H1 (cell line): ENCODE measurements around the gene MAFB. TPM values are rescaled to one million over a fixed set of nuclear protein-coding genes. Genes with fewer than 3 reads are reported as not detected.

Source experiments
- CTCF ChIA-PET: fragments of 300-600 bp; sonication (Branson Sonifier 250); formaldehyde crosslinking; loops from one replicate; lab custom pipeline; 2021; ENCODE audit not compliant: partially characterized antibody; lab: Charles Lee
- POLR2A ChIA-PET: fragments of 300-600 bp; sonication (Branson Sonifier 250); formaldehyde crosslinking; loops from one replicate; lab custom pipeline; 2021; ENCODE audit warnings: inconsistent platforms; ENCODE audit not compliant: partially characterized antibody; lab: Charles Lee
- DNase-seq, 2 experiments: peaks; one replicate each; pipeline versions ENCODE4 v3.0.0 to v3.0.0-alpha.2; 2010 to 2022; ENCODE audit warnings: low spot score in 2 of 2, low read depth in 1 of 2, mixed read lengths in 1 of 2
- FAIRE-seq: peaks from 2 replicates; lab custom pipeline; 2011; peaks lifted over from hg19 to GRCh38; lab: Jason Lieb, UNC
- H2AFZ ChIP-seq: 2 replicates; pipeline ENCODE4 v1.8.1; 2012; ENCODE audit warnings: low read length, inconsistent platforms
- H2AK5ac ChIP-seq: 2 replicates; pipeline ENCODE4 v1.6.1; 2013; ENCODE audit warnings: low read depth, low read length
- H2BK120ac ChIP-seq: replicated peaks from 2 replicates; pipeline ENCODE3; 2013; ENCODE audit warnings: low read depth, low read length, inconsistent platforms
- H2BK12ac ChIP-seq: 2 replicates; pipeline ENCODE4 v1.6.1; 2013; ENCODE audit warnings: low read depth, low read length
- H2BK15ac ChIP-seq: 2 replicates; pipeline ENCODE4 v1.6.1; 2013; ENCODE audit warnings: low read length
- H2BK20ac ChIP-seq: 2 replicates; pipeline ENCODE4 v1.6.1; 2013; ENCODE audit warnings: low read length
- H2BK5ac ChIP-seq: 2 replicates; pipeline ENCODE4 v1.6.1; 2013; ENCODE audit warnings: low read depth, low read length
- H3K14ac ChIP-seq: 2 replicates; pipeline ENCODE4 v1.6.1; 2013; ENCODE audit warnings: inconsistent platforms; ENCODE audit not compliant: insufficient read length
- H3K18ac ChIP-seq: 2 replicates; pipeline ENCODE4 v1.6.1; 2013; ENCODE audit warnings: low read length; ENCODE audit errors: extremely low read depth
- H3K23ac ChIP-seq: 2 replicates; pipeline ENCODE4 v1.6.1; 2013; ENCODE audit warnings: inconsistent platforms; ENCODE audit not compliant: insufficient read length
- H3K23me2 ChIP-seq: 2 replicates; pipeline ENCODE4 v1.6.1; 2013; ENCODE audit warnings: low read depth, low read length
- H3K27ac ChIP-seq: 2 replicates; pipeline ENCODE4 v1.6.1; 2011; ENCODE audit warnings: low read depth, low read length, inconsistent platforms
- H3K27me3 ChIP-seq, 4 experiments: replicated peaks in 1 of 4; 1 replicate in 1 of 4; 2 replicates in 3 of 4; pipeline versions ENCODE4 v1.6.1 to v1.8.1; 2011 to 2013; ENCODE audit warnings: low read length in 3 of 4, mild to moderate bottlenecking in 3 of 4, inconsistent platforms in 2 of 4, mixed read lengths in 2 of 4, moderate library complexity in 1 of 4; ENCODE audit not compliant: control insufficient read depth in 3 of 4, insufficient read depth in 3 of 4; ENCODE audit errors: extremely low read depth in 1 of 4
- H3K36me3 ChIP-seq, 4 experiments: 2 replicates each; pipeline versions ENCODE4 v1.6.1 to v1.8.1; 2011 to 2013; ENCODE audit warnings: mild to moderate bottlenecking in 4 of 4, low read length in 3 of 4, moderate library complexity in 2 of 4, control low read depth in 1 of 4, inconsistent platforms in 1 of 4; ENCODE audit not compliant: insufficient read depth in 4 of 4, control insufficient read depth in 2 of 4
- H3K4ac ChIP-seq: replicated peaks from 2 replicates; pipeline ENCODE3; 2013; ENCODE audit warnings: low read length, low read depth, mixed read lengths, inconsistent platforms; ENCODE audit not compliant: insufficient read length
- H3K4me1 ChIP-seq, 4 experiments: replicated peaks in 1 of 4; 1 replicate in 1 of 4; 2 replicates in 3 of 4; pipeline versions ENCODE4 v1.6.1 to v1.8.1; 2011 to 2013; ENCODE audit warnings: low read length in 3 of 4, inconsistent platforms in 2 of 4, mixed read lengths in 1 of 4; ENCODE audit not compliant: insufficient read depth in 4 of 4, control insufficient read depth in 3 of 4
- H3K4me2 ChIP-seq, 2 experiments: 2 replicates each; pipeline versions ENCODE4 v1.6.1 to v1.8.1; 2011 to 2013; ENCODE audit warnings: low read depth in 2 of 2, low read length in 2 of 2, control low read depth in 1 of 2, inconsistent platforms in 1 of 2, mild to moderate bottlenecking in 1 of 2; ENCODE audit not compliant: insufficient read depth in 1 of 2
- H3K4me3 ChIP-seq, 4 experiments: fragments of 200-600, 300-600 bp in 1 of 4; sonication (generic), shearing (Covaris generic), sonication (Bioruptor Twin) in 1 of 4; 2 replicates each; pipeline versions ENCODE4 v1.5.1 to v1.8.1; 2011 to 2016; ENCODE audit warnings: low read length in 4 of 4, low read depth in 3 of 4, control low read depth in 2 of 4, inconsistent platforms in 2 of 4, mild to moderate bottlenecking in 2 of 4, mixed read lengths in 1 of 4, moderate library complexity in 1 of 4; ENCODE audit not compliant: insufficient read depth in 2 of 4; ENCODE audit errors: extremely low read depth in 1 of 4
- H3K56ac ChIP-seq: replicated peaks from 2 replicates; pipeline ENCODE3; 2013; ENCODE audit warnings: low read depth, mild to moderate bottlenecking, mixed read lengths, low read length, inconsistent platforms; ENCODE audit not compliant: insufficient read length
- H3K79me1 ChIP-seq: 2 replicates; pipeline ENCODE4 v1.6.1; 2013; ENCODE audit warnings: low read depth, low read length, control low read depth
- H3K79me2 ChIP-seq, 2 experiments: 2 replicates each; pipeline versions ENCODE4 v1.6.1 to v1.8.1; 2012 to 2013; ENCODE audit warnings: low read length in 2 of 2, mild to moderate bottlenecking in 2 of 2, inconsistent platforms in 1 of 2; ENCODE audit not compliant: insufficient read depth in 2 of 2, control insufficient read depth in 1 of 2
- H3K9ac ChIP-seq, 4 experiments: replicated peaks in 1 of 4; 1 replicate in 1 of 4; 2 replicates in 3 of 4; pipeline versions ENCODE4 v1.6.1 to v1.8.1; 2011 to 2013; ENCODE audit warnings: low read depth in 3 of 4, low read length in 3 of 4, control low read depth in 2 of 4, mild to moderate bottlenecking in 2 of 4, moderate library complexity in 2 of 4, inconsistent platforms in 1 of 4; ENCODE audit errors: extremely low read depth in 1 of 4
- H3K9me3 ChIP-seq, 2 experiments: 2 replicates each; pipeline versions ENCODE4 v1.6.1 to v1.8.1; 2012 to 2013; ENCODE audit warnings: mild to moderate bottlenecking in 2 of 2, moderate library complexity in 2 of 2, control low read depth in 1 of 2, inconsistent platforms in 1 of 2, low read depth in 1 of 2, low read length in 1 of 2, mixed read lengths in 1 of 2; ENCODE audit not compliant: insufficient read depth in 2 of 2
- H4K20me1 ChIP-seq, 2 experiments: replicated peaks in 1 of 2; 2 replicates each; pipeline versions ENCODE3 to v1.8.1; 2011 to 2013; ENCODE audit warnings: inconsistent platforms in 2 of 2, low read length in 2 of 2, mild to moderate bottlenecking in 1 of 2; ENCODE audit not compliant: insufficient read depth in 2 of 2, control insufficient read depth in 1 of 2
- H4K5ac ChIP-seq: 2 replicates; pipeline ENCODE4 v1.6.1; 2013; ENCODE audit warnings: low read length, low read depth, mixed read lengths, inconsistent platforms; ENCODE audit not compliant: insufficient read length
- H4K8ac ChIP-seq: 2 replicates; pipeline ENCODE4 v1.8.0; 2013; ENCODE audit warnings: mild to moderate bottlenecking, moderate library complexity, low read length, inconsistent platforms; ENCODE audit not compliant: insufficient read depth; ENCODE audit errors: extremely low read depth
- H4K91ac ChIP-seq: replicated peaks from 2 replicates; pipeline ENCODE3; 2013; ENCODE audit warnings: low read length, mixed read lengths, inconsistent platforms; ENCODE audit not compliant: insufficient read length
- BACH1 ChIP-seq: IDR thresholded peaks from 2 replicates; pipeline ENCODE4 v1.6.1; 2012; ENCODE audit warnings: low read length, improper control_type of control experiment
- GTF2F1 ChIP-seq: IDR thresholded peaks from 2 replicates; pipeline ENCODE4 v1.6.1; 2012; ENCODE audit warnings: low read depth, low read length, improper control_type of control experiment, borderline replicate concordance
- JUN ChIP-seq: IDR thresholded peaks from 2 replicates; pipeline ENCODE4 v1.6.1; 2011; ENCODE audit warnings: low read depth, mild to moderate bottlenecking, improper control_type of control experiment, low read length
- RAD21 ChIP-seq, 2 experiments: IDR thresholded peaks in 1 of 2; conservative IDR thresholded peaks in 1 of 2; 2 replicates each; pipeline ENCODE4 v1.6.1; 2011; ENCODE audit warnings: low read depth in 2 of 2, low read length in 2 of 2, improper control_type of control experiment in 1 of 2, inconsistent platforms in 1 of 2, mild to moderate bottlenecking in 1 of 2, moderate library complexity in 1 of 2
- SIX5 ChIP-seq: IDR thresholded peaks from 2 replicates; pipeline ENCODE4 v1.6.1; 2011; ENCODE audit warnings: mild to moderate bottlenecking, low read depth, low read length
- SUZ12 ChIP-seq: fragments of 200-600 bp; sonication (generic); IDR thresholded peaks from 2 replicates; pipeline ENCODE4 v1.6.1; 2012; ENCODE audit warnings: mild to moderate bottlenecking, inconsistent platforms, low read length, moderate library complexity, mixed read lengths
- USF2 ChIP-seq: IDR thresholded peaks from 2 replicates; pipeline ENCODE4 v1.6.1; 2011; ENCODE audit warnings: low read length, improper control_type of control experiment
- WGBS, 2 experiments: shearing (Covaris generic) in 1 of 2; methylation state at CpG; one replicate each; pipeline versions ENCODE4 v1.1.6 to v1.1.7; 2013 to 2015; ENCODE audit warnings: low lambda C conversion rate in 2 of 2, mixed read lengths in 2 of 2, inconsistent platforms in 1 of 2, low coverage in 1 of 2, missing lambda C conversion rate in 1 of 2; ENCODE audit not compliant: insufficient replicate concordance in 2 of 2, insufficient coverage in 1 of 2, insufficient read length in 1 of 2; ENCODE audit errors: extremely low coverage in 1 of 2, missing lambda C conversion rate in 1 of 2; 5-methylcytosine and 5-hydroxymethylcytosine counted together
- polyA plus RNA-seq, 7 experiments: library from polyadenylated mRNA; depleted of rRNA in 3 of 7; stranded (reverse) in 5 of 7; unstranded in 2 of 7; fragments of >200 nt in 5 of 7; fragments of 200-250 nt in 2 of 7; gene quantifications; 1 replicate in 5 of 7; 2 replicates in 1 of 7; 4 replicates in 1 of 7; pipeline versions ENCODE4 v1.2.1 to v1.2.3, GENCODE V29; 2011 to 2013; ENCODE audit warnings: missing spikeins in 2 of 7, mixed read lengths in 2 of 7
- total RNA-seq: library from RNA; stranded (reverse); fragmentation: NEBNext Ultra II Directional; extraction: Animal tissue kit (Norgen Biotek cat#: 25700); gene quantifications from 2 replicates; pipeline ENCODE4 v1.2.1, GENCODE V29; 2021

The MAFB gene
- total and polyA plus RNA-seq, 2 of the 8 experiments (the other 6 are each of a cell fraction or from before 2014, with no cell fraction given), result 0.83 to 1.8 TPM

GRCh38 chr20:40641809-40642208 is 47.2 kb downstream of the MAFB start:
- no peak overlapping the region for H4K5ac ChIP-seq
- H3K4me2 ChIP-seq, result no peak overlapping the region
- no peak overlapping the region for H3K9ac ChIP-seq
- H3K4ac ChIP-seq, result no peak overlapping the region
- no peaks in the 10 kb centered on the region; a peak in 1 of 7 replicates for H3K4me1 ChIP-seq
- DNase-seq (no peak), FAIRE-seq (no peak)
- no peak overlapping the region for H3K56ac ChIP-seq
- H3K9me3 ChIP-seq, result no peaks in the 10 kb centered on the region
- H4K8ac ChIP-seq, result no peak overlapping the region
- CTCF ChIA-PET, result no interaction called here
- no peak overlapping the region for H3K27ac ChIP-seq
- no peak for TF ChIP-seq SIX5
- TF ChIP-seq RAD21 (IDR thresholded peaks at IDR 0.05 in 1 of 2, conservative IDR thresholded peaks at IDR 0.05 in 1 of 2; ENCODE audit: low read depth in 2 of 2, low read length in 2 of 2), result no peak
- TF ChIP-seq GTF2F1, result no peak
- no peak for TF ChIP-seq USF2
- TF ChIP-seq BACH1, result no peak
- TF ChIP-seq JUN, result no peak
- no peak for TF ChIP-seq SUZ12
- H3K4me3 ChIP-seq, result no peak overlapping the region
- no peaks in the 10 kb centered on the region for H3K79me2 ChIP-seq
- H4K91ac ChIP-seq, result no peak overlapping the region
- no peak overlapping the region for H2BK20ac ChIP-seq
- H2BK120ac ChIP-seq, result no peak overlapping the region
- H2BK5ac ChIP-seq, result no peak overlapping the region
- POLR2A ChIA-PET, result no interaction called here
- H3K36me3 ChIP-seq, result no peaks in the 10 kb centered on the region
- no peak overlapping the region for H3K23ac ChIP-seq
- no peaks in the 10 kb centered on the region for H3K79me1 ChIP-seq
- no peak overlapping the region for H2AFZ ChIP-seq
- no peak overlapping the region for H2BK15ac ChIP-seq
- peaks cover 0 to 1% of the 10 kb centered on the region in 2 experiments for H4K20me1 ChIP-seq
- WGBS, 2 experiments, result 78% methylated on average over 4 of the region's 4 CpGs; no CpG with 5 or more reads in 1 of the 2 experiments
- no peak overlapping the region for H2BK12ac ChIP-seq
- no peak overlapping the region for H3K14ac ChIP-seq
- no peaks in the 10 kb centered on the region for H3K27me3 ChIP-seq
- H3K18ac ChIP-seq, result no peak overlapping the region
- H2AK5ac ChIP-seq, result no peak overlapping the region
- peaks cover 10% of the 10 kb centered on the region; the same call in 1 of the 2 replicates for H3K23me2 ChIP-seq
